IMR-90 (cell line): ENCODE results near the gene KRI1. TPM values are rescaled to one million over a fixed set of nuclear protein-coding genes. Genes with fewer than 3 reads are reported as not detected.

Experiments used
- ATAC-seq: fragments of 200-7000 bp; cut with Tn5 transposase; 2 replicates; pipeline ENCODE4 v1.9.1; 2020; ENCODE audit warnings: low read depth, mild to moderate bottlenecking, moderate library complexity
- BruUV-seq: library from RNA; stranded (reverse); fragments of 400-500 nt; replicated peaks from 2 replicates; lab custom pipeline; 2021; lab: Mats Ljungman, UMichigan
- CTCF ChIA-PET: fragments of 300-600 bp; formaldehyde crosslinking; extraction: SDS; loops from one replicate; lab custom pipeline; 2021; ENCODE audit warnings: antibody characterized with exemption; lab: Yijun Ruan, JAX
- POLR2A ChIA-PET: fragments of 300-600 bp; sonication (Branson Sonifier 250); formaldehyde crosslinking; loops from one replicate; lab custom pipeline; 2022; ENCODE audit warnings: antibody characterized with exemption; ENCODE audit not compliant: unreplicated experiment; lab: Charles Lee
- DNase-seq: peaks from one replicate; pipeline ENCODE4 v3.0.0; 2013
- H2AFZ ChIP-seq: replicated peaks from 2 replicates; pipeline ENCODE3; 2013; ENCODE audit warnings: low read length, mild to moderate bottlenecking; ENCODE audit not compliant: poor library complexity
- H2AK5ac ChIP-seq: 2 replicates; pipeline ENCODE4 v1.6.1; 2013; ENCODE audit warnings: low read depth, low read length, inconsistent platforms
- H2AK9ac ChIP-seq: replicated peaks from 2 replicates; pipeline ENCODE3; 2013; ENCODE audit warnings: mild to moderate bottlenecking, low read depth, low read length, moderate library complexity; ENCODE audit not compliant: poor library complexity
- H2BK120ac ChIP-seq: 2 replicates; pipeline ENCODE4 v1.6.1; 2013; ENCODE audit warnings: low read depth, low read length, inconsistent platforms
- H2BK15ac ChIP-seq: 3 replicates; pipeline ENCODE4 v1.6.1; 2013; ENCODE audit warnings: low read depth, low read length, inconsistent platforms
- H2BK20ac ChIP-seq: 2 replicates; pipeline ENCODE4 v1.6.1; 2013; ENCODE audit warnings: low read depth, mild to moderate bottlenecking, inconsistent platforms, low read length, moderate library complexity
- H2BK5ac ChIP-seq: 2 replicates; pipeline ENCODE4 v1.6.1; 2013; ENCODE audit warnings: mild to moderate bottlenecking, low read depth, low read length, inconsistent platforms; ENCODE audit not compliant: poor library complexity, severe bottlenecking
- H3K14ac ChIP-seq: replicated peaks from 2 replicates; pipeline ENCODE4 v1.6.1; 2013; ENCODE audit warnings: low read depth, low read length, inconsistent platforms
- H3K18ac ChIP-seq: 2 replicates; pipeline ENCODE4 v1.6.1; 2013; ENCODE audit warnings: low read depth, low read length, control low read depth
- H3K23ac ChIP-seq: 2 replicates; pipeline ENCODE4 v1.6.1; 2013; ENCODE audit warnings: low read depth, low read length, inconsistent platforms
- H3K27ac ChIP-seq: 2 replicates; pipeline ENCODE4 v1.5.1; 2013; ENCODE audit warnings: mild to moderate bottlenecking, control low read depth, low read length; ENCODE audit not compliant: insufficient read depth
- H3K27me3 ChIP-seq: 2 replicates; pipeline ENCODE4 v1.6.1; 2013; ENCODE audit warnings: low read length; ENCODE audit not compliant: control insufficient read depth, insufficient read depth
- H3K36me3 ChIP-seq: 2 replicates; pipeline ENCODE4 v1.6.1; 2013; ENCODE audit warnings: low read length, mixed read lengths; ENCODE audit not compliant: control insufficient read depth, insufficient read depth
- H3K4ac ChIP-seq: 2 replicates; pipeline ENCODE4 v1.6.1; 2013; ENCODE audit warnings: low read depth, low read length, inconsistent platforms
- H3K4me1 ChIP-seq: 2 replicates; pipeline ENCODE4 v1.6.1; 2013; ENCODE audit warnings: low read length, mixed read lengths; ENCODE audit not compliant: control insufficient read depth, insufficient read depth
- H3K4me2 ChIP-seq: 2 replicates; pipeline ENCODE4 v1.6.1; 2013; ENCODE audit warnings: low read depth, mild to moderate bottlenecking, control low read depth, low read length, moderate library complexity
- H3K4me3 ChIP-seq: 2 replicates; pipeline ENCODE4 v1.5.1; 2013; ENCODE audit warnings: low read depth, mild to moderate bottlenecking, control low read depth, low read length, moderate library complexity; ENCODE audit not compliant: insufficient read depth
- H3K56ac ChIP-seq: 2 replicates; pipeline ENCODE4 v1.6.1; 2013; ENCODE audit warnings: low read length, inconsistent platforms; ENCODE audit not compliant: insufficient read depth; ENCODE audit errors: extremely low read depth
- H3K79me1 ChIP-seq, 2 experiments: 2 replicates each; pipeline ENCODE4 v1.6.1; 2013; ENCODE audit warnings: low read length in 2 of 2, inconsistent platforms in 1 of 2, low read depth in 1 of 2
- H3K9ac ChIP-seq: 2 replicates; pipeline ENCODE4 v1.6.1; 2013; ENCODE audit warnings: low read depth, low read length, control low read depth
- H3K9me1 ChIP-seq: 2 replicates; pipeline ENCODE4 v1.6.1; 2013; ENCODE audit warnings: low read length, inconsistent platforms; ENCODE audit not compliant: insufficient read depth
- H3K9me3 ChIP-seq: 2 replicates; pipeline ENCODE4 v1.6.1; 2013; ENCODE audit warnings: low read length; ENCODE audit not compliant: control insufficient read depth, insufficient read depth
- H4K20me1 ChIP-seq: 2 replicates; pipeline ENCODE4 v1.6.1; 2013; ENCODE audit warnings: low read length, inconsistent platforms; ENCODE audit not compliant: insufficient read depth
- H4K5ac ChIP-seq: 2 replicates; pipeline ENCODE4 v1.6.1; 2013; ENCODE audit warnings: mild to moderate bottlenecking, low read depth, low read length, control low read depth
- H4K8ac ChIP-seq, 2 experiments: 2 replicates each; pipeline ENCODE4 v1.6.1; 2013; ENCODE audit warnings: low read depth in 2 of 2, low read length in 2 of 2, control low read depth in 1 of 2, inconsistent platforms in 1 of 2
- H4K91ac ChIP-seq: 2 replicates; pipeline ENCODE4 v1.6.1; 2013; ENCODE audit warnings: low read depth, low read length, inconsistent platforms; ENCODE audit not compliant: insufficient read depth
- BHLHE40 ChIP-seq: fragments of 150-350 bp; IDR thresholded peaks from 2 replicates; pipeline ENCODE4 v1.6.1; 2016; ENCODE audit warnings: mild to moderate bottlenecking, low read depth, low read length
- CEBPB ChIP-seq: IDR thresholded peaks from 2 replicates; pipeline ENCODE4 v1.6.1; 2012; ENCODE audit warnings: low read depth, low read length, improper control_type of control experiment
- CHD1 ChIP-seq: IDR thresholded peaks from 2 replicates; pipeline ENCODE4 v1.6.1; 2012; ENCODE audit warnings: low read depth, low read length, improper control_type of control experiment
- CTCF ChIP-seq: conservative IDR thresholded peaks from 2 replicates; pipeline ENCODE4 v1.5.1; 2012; ENCODE audit warnings: mild to moderate bottlenecking, low read depth, low read length, improper control_type of control experiment
- FOS ChIP-seq: fragments of 150-350 bp; IDR thresholded peaks from 2 replicates; pipeline ENCODE4 v1.6.1; 2016; ENCODE audit warnings: low read depth, low read length
- MAFK ChIP-seq: IDR thresholded peaks from 2 replicates; pipeline ENCODE4 v1.6.1; 2012; ENCODE audit warnings: low read depth, low read length, improper control_type of control experiment
- MXI1 ChIP-seq: IDR thresholded peaks from 2 replicates; pipeline ENCODE4 v1.6.1; 2012; ENCODE audit warnings: low read depth, mild to moderate bottlenecking, low read length, moderate library complexity, borderline replicate concordance
- NFE2L2 ChIP-seq: fragments of 150-350 bp; IDR thresholded peaks from 2 replicates; pipeline ENCODE4 v1.6.1; 2016; ENCODE audit warnings: low read depth, mild to moderate bottlenecking, low read length
- RAD21 ChIP-seq: IDR thresholded peaks from 2 replicates; pipeline ENCODE4 v1.6.1; 2012; ENCODE audit warnings: low read length, improper control_type of control experiment
- RCOR1 ChIP-seq: IDR thresholded peaks from 2 replicates; pipeline ENCODE4 v1.6.1; 2012; ENCODE audit warnings: mild to moderate bottlenecking, low read length, improper control_type of control experiment; ENCODE audit not compliant: insufficient replicate concordance
- SMC3 ChIP-seq: fragments of 150-350 bp; IDR thresholded peaks from 2 replicates; pipeline ENCODE4 v1.6.1; 2016; ENCODE audit warnings: low read depth, mild to moderate bottlenecking, antibody characterized with exemption, low read length, moderate library complexity
- whole genome bisulfite sequencing, 2 experiments: methylation state at CpG; one replicate each; pipeline versions ENCODE4 v1.1.5 to v1.1.7; 2013; ENCODE audit warnings: missing lambda C conversion rate in 2 of 2; ENCODE audit not compliant: insufficient read length in 1 of 2; ENCODE audit errors: extremely low coverage in 2 of 2; 5-methylcytosine and 5-hydroxymethylcytosine counted together
- dilution Hi-C: fragments of 300-500 bp; cut with HindIII; formaldehyde crosslinking; loops from one replicate; pipeline ENCODE4 v1.14.3; 2018; ENCODE audit warnings: low sequenced_read_pairs; ENCODE audit not compliant: unreplicated experiment
- in situ Hi-C: fragments of 300-500 bp; cut with MboI; formaldehyde crosslinking; loops from 3 replicates; pipeline ENCODE4 v1.14.3; 2019; ENCODE audit warnings: low sequenced_read_pairs, inconsistent platforms, mixed read lengths
- intact Hi-C: fragments of 100-400 bp; cut with micrococcal nuclease; formaldehyde crosslinking; loops from 2 replicates; pipeline ENCODE4 v1.10.0; 2022
- polyA plus RNA-seq, 3 experiments: library from polyadenylated mRNA; depleted of rRNA; stranded (reverse); fragments of >200 nt; gene quantifications; 2 replicates each; pipeline ENCODE4 v1.2.3, GENCODE V29; 2012; ENCODE audit warnings: low replicate concordance in 1 of 3
- total RNA-seq: library from RNA; depleted of rRNA; stranded (reverse); fragments of >200 nt; gene quantifications from 2 replicates; pipeline ENCODE4 v1.2.3, GENCODE V29; 2012

Gene KRI1
- total and polyA plus RNA-seq, 2 of the 4 experiments (the other 2 are of a cell fraction): 5.7 to 13.3 TPM

- no peaks in the 10 kb centered on the region for H3K79me1 ChIP-seq
- H4K91ac ChIP-seq: no peak overlapping the region
- H2BK120ac ChIP-seq: no peak overlapping the region
- no peaks in the 10 kb centered on the region for H3K36me3 ChIP-seq
- H3K4me1 ChIP-seq: peaks cover under 1% of the 10 kb centered on the region; the same call in 1 of the 2 replicates
- POLR2A ChIA-PET: interaction anchor here (0.6 kb wide), 1 partner anchor 82 kb away, joined by 5 read pairs; no protein-coding TSS in a partner anchor
- H2AK9ac ChIP-seq: no peak overlapping the region
- H2BK5ac ChIP-seq: no peak overlapping the region
- DNase-seq (no peak), ATAC-seq (no peak)
- intact Hi-C loops (no loop called here), dilution Hi-C loops (no loop called here), in situ Hi-C loops (loop anchor here (5.0 kb wide), 1 partner anchor 60 kb away; no protein-coding TSS in a partner anchor)
- H3K9me1 ChIP-seq: no peaks in the 10 kb centered on the region
- H4K5ac ChIP-seq: no peak overlapping the region
- TF ChIP-seq RAD21: no peak
- TF ChIP-seq BHLHE40: no peak
- no peak for TF ChIP-seq MAFK
- no peak for TF ChIP-seq CEBPB
- no peak for TF ChIP-seq RCOR1
- no peak for TF ChIP-seq MXI1
- TF ChIP-seq SMC3: no peak
- no peak for TF ChIP-seq CTCF
- no peak for TF ChIP-seq NFE2L2
- TF ChIP-seq CHD1: no peak
- no peak for TF ChIP-seq FOS
- no peak overlapping the region for H3K23ac ChIP-seq
- H2BK20ac ChIP-seq: no peak overlapping the region
- no peak overlapping the region for H3K18ac ChIP-seq
- H3K9ac ChIP-seq: no peak overlapping the region
- BruUV-seq: no TSS peak
- H3K4ac ChIP-seq: no peak overlapping the region
- no peaks in the 10 kb centered on the region; the same call in 1 of the 2 replicates for H3K9me3 ChIP-seq
- no peak overlapping the region for H3K14ac ChIP-seq
- no peak overlapping the region for H3K4me2 ChIP-seq
- no peaks in the 10 kb centered on the region; the same call in 1 of the 2 replicates for H4K20me1 ChIP-seq
- H3K56ac ChIP-seq: no peak overlapping the region
- H2BK15ac ChIP-seq: no peak overlapping the region
- peaks cover 9% of the 10 kb centered on the region for H3K27me3 ChIP-seq
- no peak overlapping the region for H2AFZ ChIP-seq
- CTCF ChIA-PET: interaction anchor here (0.6 to 3.1 kb wide), 5 partner anchors 9 to 62 kb away, joined by 3 to 38 read pairs (median 6); no protein-coding TSS in a partner anchor
- no peak overlapping the region for H3K27ac ChIP-seq
- no peak overlapping the region for H4K8ac ChIP-seq
- no peak overlapping the region for H3K4me3 ChIP-seq
- WGBS, 2 experiments: 93% methylated on average over 10 of the region's 13 CpGs; no CpG with 5 or more reads in 1 of the 2 experiments
- H2AK5ac ChIP-seq: no peak overlapping the region
Observed at GRCh38 chr19:10582091-10582490, 16.3 kb upstream of the KRI1 start.
